GM13976 (cell line): ENCODE data around the gene SSNA1.

Source experiments
- DNase-seq: peaks from one replicate; pipeline ENCODE4 v3.0.0; 2012; ENCODE audit warnings: low spot score
- in situ Hi-C: fragments of 300-500 bp; cut with MboI; formaldehyde crosslinking; loops from one replicate; pipeline ENCODE4 v1.12.0; 2022; ENCODE audit warnings: low sequenced_read_pairs, mixed read lengths, inconsistent platforms; ENCODE audit not compliant: unreplicated experiment
- TF ChIP-seq, protein P1 (sequence below): IDR thresholded peaks from 2 replicates; pipeline ENCODE4 v1.5.1; 2012; ENCODE audit warnings: borderline replicate concordance, mild to moderate bottlenecking; ENCODE audit not compliant: insufficient read depth; ENCODE audit errors: extremely low read depth, missing control alignments, control extremely low read depth

The SSNA1 gene

DNA sequence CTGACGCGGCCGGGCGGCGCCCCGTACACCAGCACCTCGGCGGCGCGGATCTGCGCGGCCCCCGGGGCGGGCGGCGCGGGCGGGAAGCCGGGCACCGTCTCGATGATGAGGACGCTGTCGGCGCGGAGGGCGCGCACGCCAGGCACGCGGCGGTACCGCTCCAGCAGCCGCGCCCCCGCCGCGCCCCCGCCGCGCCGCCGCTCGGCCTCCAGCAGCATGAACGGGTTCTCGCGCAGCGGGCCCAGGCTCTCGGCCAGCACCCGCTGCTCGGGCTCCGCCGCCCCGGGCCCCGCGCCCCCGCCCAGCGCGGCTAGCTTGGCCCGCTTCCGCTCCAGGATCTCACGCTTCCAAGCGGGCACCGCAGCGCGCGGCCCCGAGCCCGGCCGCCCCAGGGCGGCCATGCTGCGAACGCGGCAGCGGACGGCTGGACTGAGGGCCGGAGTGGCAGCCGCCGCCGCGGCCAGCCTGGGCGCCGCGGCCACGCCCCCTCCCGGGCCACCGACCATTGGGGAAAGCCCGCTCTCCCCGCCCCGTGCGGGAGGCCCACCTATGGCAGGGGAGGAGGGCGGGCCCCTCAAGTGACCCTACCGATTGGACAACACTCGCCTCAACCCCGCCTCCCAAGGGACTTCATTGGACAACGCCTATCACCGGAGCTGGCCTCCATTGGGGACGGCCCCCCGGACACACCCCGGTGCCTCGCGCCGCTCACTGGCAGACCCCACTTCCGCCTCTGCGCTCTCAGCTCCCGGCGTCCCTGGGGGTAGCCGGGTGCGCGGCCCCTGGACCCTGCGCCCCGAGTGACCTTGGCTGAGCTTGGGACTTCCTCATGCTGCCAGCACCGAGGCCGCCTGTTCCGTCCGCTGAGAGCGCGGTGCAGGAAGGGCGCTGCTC, 12.1 kb downstream of the SSNA1 start, which contains the start of gene TPRN:
TPRN (minus strand) TSS at position 431 of the 894 bp plus-strand sequence; CDS start at position 401, 30 bp downstream.
- in situ Hi-C loops = no loop called here
- peak; percentile 100 for DNase-seq
- TF ChIP-seq, protein P1, sequence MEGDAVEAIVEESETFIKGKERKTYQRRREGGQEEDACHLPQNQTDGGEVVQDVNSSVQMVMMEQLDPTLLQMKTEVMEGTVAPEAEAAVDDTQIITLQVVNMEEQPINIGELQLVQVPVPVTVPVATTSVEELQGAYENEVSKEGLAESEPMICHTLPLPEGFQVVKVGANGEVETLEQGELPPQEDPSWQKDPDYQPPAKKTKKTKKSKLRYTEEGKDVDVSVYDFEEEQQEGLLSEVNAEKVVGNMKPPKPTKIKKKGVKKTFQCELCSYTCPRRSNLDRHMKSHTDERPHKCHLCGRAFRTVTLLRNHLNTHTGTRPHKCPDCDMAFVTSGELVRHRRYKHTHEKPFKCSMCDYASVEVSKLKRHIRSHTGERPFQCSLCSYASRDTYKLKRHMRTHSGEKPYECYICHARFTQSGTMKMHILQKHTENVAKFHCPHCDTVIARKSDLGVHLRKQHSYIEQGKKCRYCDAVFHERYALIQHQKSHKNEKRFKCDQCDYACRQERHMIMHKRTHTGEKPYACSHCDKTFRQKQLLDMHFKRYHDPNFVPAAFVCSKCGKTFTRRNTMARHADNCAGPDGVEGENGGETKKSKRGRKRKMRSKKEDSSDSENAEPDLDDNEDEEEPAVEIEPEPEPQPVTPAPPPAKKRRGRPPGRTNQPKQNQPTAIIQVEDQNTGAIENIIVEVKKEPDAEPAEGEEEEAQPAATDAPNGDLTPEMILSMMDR = no peak

DNA sequence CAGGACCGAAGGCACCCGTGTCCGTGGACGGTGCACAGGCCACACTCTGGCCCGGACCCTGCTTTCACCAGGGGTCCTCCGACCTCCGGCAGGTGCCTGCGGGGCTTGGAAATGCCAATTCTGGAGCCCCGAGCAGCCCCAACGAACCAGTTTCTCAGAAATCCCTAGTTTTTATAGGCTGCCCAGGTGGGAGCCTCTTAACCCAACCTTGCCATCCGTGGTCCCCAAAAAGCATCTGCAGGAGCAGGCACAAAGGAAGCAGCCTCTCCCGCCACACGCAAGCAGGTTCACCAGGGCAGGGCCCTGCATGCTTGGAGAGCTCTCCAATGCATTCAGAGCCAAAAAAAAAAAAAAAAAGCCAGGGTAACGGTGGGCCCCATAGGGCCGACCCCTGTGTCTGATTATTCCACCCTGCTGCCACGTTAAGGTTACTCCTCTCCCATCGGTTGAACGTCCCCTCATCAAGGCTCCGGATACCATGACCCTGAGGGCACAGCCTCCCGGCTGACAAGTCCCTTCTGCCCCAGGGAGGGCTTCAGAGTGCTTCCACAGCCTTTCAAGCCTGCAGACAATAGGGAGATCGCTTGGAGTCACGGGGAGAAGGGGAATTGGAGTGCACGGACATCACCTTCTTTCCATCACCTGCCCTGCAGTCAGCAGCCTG, 12.9 kb downstream of the SSNA1 start:
- in situ Hi-C loops = no loop called here
- TF ChIP-seq, protein P1 = no peak
- DNase-seq = no peak

GRCh38 chr9:137202966-137203365, 14.5 kb downstream of the SSNA1 start:
- TF ChIP-seq, protein P1 = no peak
- in situ Hi-C loops = no loop called here
- DNase-seq = no peak

DNA sequence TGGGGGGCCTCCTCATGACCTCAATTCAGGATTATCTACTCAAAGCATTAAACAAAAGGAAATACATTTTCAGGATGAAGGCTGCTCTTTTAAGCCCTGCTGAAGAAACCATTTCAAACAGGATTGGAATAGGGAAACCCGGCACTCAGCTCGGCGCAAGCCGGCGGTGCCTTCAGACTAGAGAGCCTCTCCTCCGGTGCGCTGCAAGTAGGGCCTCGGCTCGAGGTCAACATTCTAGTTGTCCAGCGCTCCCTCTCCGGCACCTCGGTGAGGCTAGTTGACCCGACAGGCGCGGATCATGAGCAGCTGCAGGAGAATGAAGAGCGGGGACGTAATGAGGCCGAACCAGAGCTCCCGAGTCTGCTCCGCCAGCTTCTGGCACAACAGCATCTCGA, 16.3 kb downstream of the SSNA1 start:
- DNase-seq = no peak
- TF ChIP-seq, protein P1 = no peak
- in situ Hi-C loops = no loop called here

- in situ Hi-C loops = no loop called here
- TF ChIP-seq, protein P1 = no peak
- DNase-seq = peak; percentile 98
These were observed 16.9 kb downstream of the SSNA1 start, which contains the start of the genes NDOR1 and TMEM203 for GRCh38 chr9:137205126-137206069. Gene NDOR1, plus strand, starts transcription at chr9:137205700. Its CDS starts 78 bp downstream, at chr9:137205778. Gene TMEM203, minus strand, starts transcription at chr9:137205648. Its CDS starts 234 bp downstream, at chr9:137205414.

GRCh38 chr9:137206602-137207001, 18.1 kb downstream of the SSNA1 start:
- in situ Hi-C loops = no loop called here
- no peak for DNase-seq
- TF ChIP-seq, protein P1 = no peak
